Astrocyte (in vitro differentiated cells and primary cell): ENCODE data around the gene ESCO1. TPM values are rescaled to one million over a fixed set of nuclear protein-coding genes. Genes with fewer than 3 reads are reported as not detected.

ENCODE experiments used
- DNase-seq: peaks from one replicate; pipeline ENCODE4 v3.0.0-alpha.2; 2010; ENCODE audit warnings: low read depth
- FAIRE-seq: peaks from 2 replicates; lab custom pipeline; 2011; peaks lifted over from hg19 to GRCh38; lab: Jason Lieb, UNC
- H2AFZ ChIP-seq: 2 replicates; pipeline ENCODE4 v1.6.0; 2012; ENCODE audit warnings: low read depth, low read length, inconsistent platforms
- H3K27ac ChIP-seq: 2 replicates; pipeline ENCODE4 v1.5.1; 2011; ENCODE audit warnings: low read depth, low read length, inconsistent platforms
- H3K27me3 ChIP-seq: 2 replicates; pipeline ENCODE4 v1.6.0; 2011; ENCODE audit warnings: low read length, inconsistent platforms; ENCODE audit not compliant: insufficient read depth
- H3K36me3 ChIP-seq: 2 replicates; pipeline ENCODE4 v1.5.1; 2011; ENCODE audit warnings: low read length, inconsistent platforms; ENCODE audit not compliant: insufficient read depth
- H3K4me1 ChIP-seq: 2 replicates; pipeline ENCODE4 v1.5.1; 2011; ENCODE audit warnings: low read length, inconsistent platforms; ENCODE audit not compliant: insufficient read depth
- H3K4me2 ChIP-seq: 2 replicates; pipeline ENCODE4 v1.6.0; 2012; ENCODE audit warnings: low read length, inconsistent platforms
- H3K4me3 ChIP-seq: 2 replicates; pipeline ENCODE4 v1.5.1; 2011; ENCODE audit warnings: low read depth, mild to moderate bottlenecking, low read length, inconsistent platforms; ENCODE audit not compliant: insufficient read depth
- H3K79me2 ChIP-seq: 2 replicates; pipeline ENCODE4 v1.6.0; 2012; ENCODE audit warnings: mild to moderate bottlenecking, low read length, inconsistent platforms; ENCODE audit not compliant: insufficient read depth
- H3K9ac ChIP-seq: 2 replicates; pipeline ENCODE4 v1.6.0; 2012; ENCODE audit warnings: mild to moderate bottlenecking, low read length, inconsistent platforms
- H3K9me3 ChIP-seq: 2 replicates; pipeline ENCODE4 v1.5.1; 2012; ENCODE audit warnings: low read depth, mild to moderate bottlenecking, low read length, inconsistent platforms; ENCODE audit not compliant: insufficient read depth
- H4K20me1 ChIP-seq: 2 replicates; pipeline ENCODE4 v1.6.0; 2012; ENCODE audit warnings: low read length, inconsistent platforms; ENCODE audit not compliant: insufficient read depth
- H3K27ac Mint-ChIP-seq: one replicate; pipeline ENCODE4 v1.8.0; 2021; ENCODE audit warnings: mild to moderate bottlenecking, mixed read lengths; ENCODE audit not compliant: unreplicated experiment
- H3K27me3 Mint-ChIP-seq: one replicate; pipeline ENCODE4 v1.8.0; 2021; ENCODE audit warnings: low read depth, mixed read lengths; ENCODE audit not compliant: unreplicated experiment
- H3K36me3 Mint-ChIP-seq: one replicate; pipeline ENCODE4 v1.8.0; 2021; ENCODE audit warnings: low read depth, mixed read lengths; ENCODE audit not compliant: unreplicated experiment
- H3K4me1 Mint-ChIP-seq: one replicate; pipeline ENCODE4 v1.8.0; 2021; ENCODE audit warnings: low read depth, mixed read lengths; ENCODE audit not compliant: unreplicated experiment
- H3K4me3 Mint-ChIP-seq: one replicate; pipeline ENCODE4 v1.8.0; 2021; ENCODE audit warnings: mild to moderate bottlenecking, moderate library complexity, mixed read lengths; ENCODE audit not compliant: unreplicated experiment
- H3K9me3 Mint-ChIP-seq: one replicate; pipeline ENCODE4 v1.8.0; 2021; ENCODE audit warnings: mild to moderate bottlenecking, mixed read lengths; ENCODE audit not compliant: unreplicated experiment
- CTCF ChIP-seq: IDR thresholded peaks from 2 replicates; pipeline ENCODE4 v1.5.1; 2011; ENCODE audit warnings: low read depth, mild to moderate bottlenecking, inconsistent platforms, low read length, moderate library complexity; ENCODE audit not compliant: insufficient read depth
- EZH2 ChIP-seq: IDR thresholded peaks from 2 replicates; pipeline ENCODE4 v1.6.1; 2012; ENCODE audit warnings: mild to moderate bottlenecking, low read length, inconsistent platforms; ENCODE audit not compliant: insufficient read depth
- total RNA-seq: library from RNA; stranded (reverse); gene quantifications from 2 replicates; pipeline ENCODE4 v1.2.1, GENCODE V29; 2021

The ESCO1 gene
- total RNA-seq, 1 donor from 2014 or later, result 17.5 TPM

GRCh38 chr18:21546423-21546822 is 54.1 kb downstream of the ESCO1 start:
- H3K27ac ChIP-seq, result no peak overlapping the region
- DNase-seq, result no peak
- Mint-ChIP-seq H3K4me1 (no peaks in the 10 kb centered on the region), H3K36me3 (peaks cover 13% of the 10 kb centered on the region), H3K9me3 (no peaks in the 10 kb centered on the region), H3K27ac (no peak overlapping the region), H3K4me3 (no peak overlapping the region), H3K27me3 (no peaks in the 10 kb centered on the region)
- H2AFZ ChIP-seq, result no peak overlapping the region
- TF ChIP-seq EZH2, result no peak
- TF ChIP-seq CTCF, result no peak
- H3K4me3 ChIP-seq, result no peak overlapping the region
- no peaks in the 10 kb centered on the region for H3K79me2 ChIP-seq
- H4K20me1 ChIP-seq, result peaks cover 7% of the 10 kb centered on the region
- FAIRE-seq, result no peak
- no peaks in the 10 kb centered on the region for H3K4me1 ChIP-seq
- H3K4me2 ChIP-seq, result no peak overlapping the region
- H3K9me3 ChIP-seq, result no peaks in the 10 kb centered on the region
- peaks cover 6% of the 10 kb centered on the region for H3K36me3 ChIP-seq
- no peaks in the 10 kb centered on the region for H3K27me3 ChIP-seq
- H3K9ac ChIP-seq, result no peak overlapping the region

DNA sequence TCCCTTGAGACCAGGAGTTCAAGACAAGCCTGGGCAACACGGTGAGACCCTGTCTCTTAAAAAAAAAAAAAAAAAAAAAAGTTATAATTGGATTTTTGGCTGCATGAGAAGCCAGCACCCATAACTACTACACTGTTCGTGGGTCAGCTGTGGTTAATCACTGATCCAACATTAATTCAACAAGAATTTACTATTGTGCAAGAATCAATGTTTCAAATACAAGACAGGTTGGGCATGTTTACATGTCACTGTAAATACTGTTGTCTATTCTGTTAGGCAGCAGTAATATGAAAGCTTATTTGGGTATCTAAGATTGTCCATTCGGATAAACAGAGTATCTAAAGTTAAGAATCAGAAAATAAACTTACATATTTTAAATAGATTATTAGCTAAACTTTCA is 62.3 kb downstream of the ESCO1 start:
- DNase-seq, result peak; percentile 4
- peaks cover 7% of the 10 kb centered on the region for H3K36me3 Mint-ChIP-seq
- Histone ChIP-seq H3K4me2 (no peak overlapping the region), H3K4me1 (no peaks in the 10 kb centered on the region), H4K20me1 (peaks cover 4% of the 10 kb centered on the region), H2AFZ (no peak overlapping the region), H3K9ac (no peak overlapping the region), H3K4me3 (no peak overlapping the region), H3K36me3 (no peaks in the 10 kb centered on the region), H3K27me3 (no peaks in the 10 kb centered on the region), H3K27ac (no peak overlapping the region), H3K79me2 (no peaks in the 10 kb centered on the region), H3K9me3 (no peaks in the 10 kb centered on the region)
- no peaks in the 10 kb centered on the region for H3K9me3 Mint-ChIP-seq
- no peak overlapping the region for H3K27ac Mint-ChIP-seq
- H3K4me3 Mint-ChIP-seq, result no peak overlapping the region
- FAIRE-seq, result no peak
- no peak for TF ChIP-seq EZH2
- TF ChIP-seq CTCF, result no peak
- no peaks in the 10 kb centered on the region for H3K4me1 Mint-ChIP-seq
- H3K27me3 Mint-ChIP-seq, result no peaks in the 10 kb centered on the region

- Histone ChIP-seq H3K27me3 (no peaks in the 10 kb centered on the region), H3K9me3 (no peaks in the 10 kb centered on the region), H2AFZ (no peak overlapping the region), H3K4me2 (no peak overlapping the region), H3K36me3 (peaks cover 3% of the 10 kb centered on the region), H3K9ac (no peak overlapping the region), H3K4me1 (no peaks in the 10 kb centered on the region), H3K27ac (no peak overlapping the region), H4K20me1 (no peaks in the 10 kb centered on the region), H3K79me2 (no peaks in the 10 kb centered on the region), H3K4me3 (no peak overlapping the region)
- no peak for DNase-seq
- H3K27me3 Mint-ChIP-seq, result no peaks in the 10 kb centered on the region
- no peak overlapping the region for H3K4me3 Mint-ChIP-seq
- H3K36me3 Mint-ChIP-seq, result peaks cover 4% of the 10 kb centered on the region
- TF ChIP-seq EZH2 (no peak), CTCF (no peak)
- no peaks in the 10 kb centered on the region for H3K9me3 Mint-ChIP-seq
- H3K4me1 Mint-ChIP-seq, result no peaks in the 10 kb centered on the region
- no peak overlapping the region for H3K27ac Mint-ChIP-seq
- no peak for FAIRE-seq
These were observed 66.2 kb downstream of the ESCO1 start for GRCh38 chr18:21534327-21534726.
